Neuronal stem cell (in vitro differentiated cells): ENCODE measurements around the gene PIERCE2.

Experiments
- DNase-seq: peaks from one replicate; pipeline ENCODE4 v3.0.0-alpha.2; 2013; ENCODE audit warnings: low spot score
- H2AFZ ChIP-seq: one replicate; pipeline ENCODE4 v1.6.1; 2013; ENCODE audit warnings: mild to moderate bottlenecking, low read length, inconsistent platforms
- H2AK5ac ChIP-seq: 2 replicates; pipeline ENCODE4 v1.6.1; 2013; ENCODE audit warnings: low read depth, mild to moderate bottlenecking, inconsistent platforms, low read length, moderate library complexity, mixed read lengths
- H2BK120ac ChIP-seq: 2 replicates; pipeline ENCODE4 v1.6.1; 2013; ENCODE audit warnings: low read depth, mild to moderate bottlenecking, inconsistent platforms, low read length, moderate library complexity, mixed read lengths
- H2BK12ac ChIP-seq: one replicate; pipeline ENCODE4 v1.6.1; 2013; ENCODE audit warnings: low read length, inconsistent platforms
- H2BK15ac ChIP-seq: 2 replicates; pipeline ENCODE4 v1.6.1; 2013; ENCODE audit warnings: mild to moderate bottlenecking, low read length, inconsistent platforms, mixed read lengths
- H2BK5ac ChIP-seq: one replicate; pipeline ENCODE4 v1.6.1; 2013; ENCODE audit warnings: inconsistent platforms, mild to moderate bottlenecking, low read length, moderate library complexity
- H3K14ac ChIP-seq: one replicate; pipeline ENCODE4 v1.6.1; 2013; ENCODE audit warnings: low read length, inconsistent platforms
- H3K18ac ChIP-seq: 2 replicates; pipeline ENCODE4 v1.6.1; 2013; ENCODE audit warnings: low read length, inconsistent platforms
- H3K23ac ChIP-seq: 2 replicates; pipeline ENCODE4 v1.6.1; 2013; ENCODE audit warnings: low read depth, mild to moderate bottlenecking, mixed read lengths, low read length, inconsistent platforms; ENCODE audit not compliant: poor library complexity
- H3K27ac ChIP-seq: replicated peaks from 3 replicates; pipeline ENCODE4 v1.5.1; 2013; ENCODE audit warnings: low read length, inconsistent platforms
- H3K27me3 ChIP-seq, 3 experiments: 2 replicates each; pipeline ENCODE4 v1.6.1; 2013; ENCODE audit warnings: low read length in 3 of 3, mild to moderate bottlenecking in 2 of 3, inconsistent platforms in 1 of 3, low read depth in 1 of 3, mixed read lengths in 1 of 3, moderate library complexity in 1 of 3; ENCODE audit not compliant: control insufficient read depth in 3 of 3, insufficient read depth in 3 of 3
- H3K36me3 ChIP-seq, 2 donors: replicated peaks in 1 of 2; 2 replicates each; pipeline ENCODE4 v1.6.1; 2013; ENCODE audit warnings: low read length in 2 of 2; ENCODE audit not compliant: control insufficient read depth in 2 of 2, insufficient read depth in 2 of 2
- H3K4ac ChIP-seq: 2 replicates; pipeline ENCODE4 v1.6.1; 2013; ENCODE audit warnings: inconsistent platforms, mild to moderate bottlenecking, low read length, moderate library complexity
- H3K4me1 ChIP-seq, 2 donors: 1 replicate in 1 of 2; 2 replicates in 1 of 2; pipeline ENCODE4 v1.6.1; 2013; ENCODE audit warnings: low read length in 2 of 2, low read depth in 1 of 2; ENCODE audit not compliant: control insufficient read depth in 2 of 2, insufficient read depth in 1 of 2
- H3K4me2 ChIP-seq: one replicate; pipeline ENCODE4 v1.6.1; 2013; ENCODE audit warnings: mild to moderate bottlenecking, low read length, inconsistent platforms; ENCODE audit not compliant: insufficient read depth, poor library complexity, severe bottlenecking
- H3K4me3 ChIP-seq, 2 donors: 2 replicates each; pipeline ENCODE4 v1.5.1; 2013; ENCODE audit warnings: low read length in 2 of 2, mild to moderate bottlenecking in 2 of 2, inconsistent platforms in 1 of 2, moderate library complexity in 1 of 2
- H3K79me1 ChIP-seq: one replicate; pipeline ENCODE4 v1.6.1; 2013; ENCODE audit warnings: low read depth, mild to moderate bottlenecking, inconsistent platforms, low read length, moderate library complexity
- H3K9ac ChIP-seq: one replicate; pipeline ENCODE4 v1.6.1; 2013; ENCODE audit warnings: mild to moderate bottlenecking, low read depth, low read length, inconsistent platforms; ENCODE audit not compliant: poor library complexity
- H3K9me3 ChIP-seq, 2 donors: replicated peaks in 1 of 2; 2 replicates each; pipeline versions ENCODE3 to v1.6.1; 2013; ENCODE audit warnings: low read length in 2 of 2, mild to moderate bottlenecking in 2 of 2, inconsistent platforms in 1 of 2, low read depth in 1 of 2, mixed read lengths in 1 of 2, moderate library complexity in 1 of 2; ENCODE audit not compliant: control insufficient read depth in 2 of 2, insufficient read depth in 1 of 2
- H4K8ac ChIP-seq: one replicate; pipeline ENCODE4 v1.6.1; 2013; ENCODE audit warnings: low read depth, mild to moderate bottlenecking, inconsistent platforms, low read length, moderate library complexity
- H4K91ac ChIP-seq: one replicate; pipeline ENCODE4 v1.6.1; 2013; ENCODE audit warnings: low read length, low read depth, mild to moderate bottlenecking, inconsistent platforms; ENCODE audit not compliant: poor library complexity
- WGBS, 2 donors: extraction: QIAGEN DNeasy Blood & Tissue Kit; methylation state at CpG; one replicate each; pipeline ENCODE4 v1.1.7; 2013; ENCODE audit warnings: missing lambda C conversion rate in 2 of 2, mixed read lengths in 1 of 2; ENCODE audit not compliant: insufficient read length in 2 of 2, insufficient replicate concordance in 1 of 2; ENCODE audit errors: extremely low coverage in 2 of 2; 5-methylcytosine and 5-hydroxymethylcytosine counted together

Gene PIERCE2

GRCh38 chr15:55461447-55461846, 53.2 kb downstream of the PIERCE2 start:
- Histone ChIP-seq H2BK5ac (no peak overlapping the region), H3K4me3 (no peak overlapping the region), H3K27me3 (no peaks in the 10 kb centered on the region), H3K14ac (no peak overlapping the region), H3K9me3 (peaks cover 0 to 3% of the 10 kb centered on the region in 2 donors), H3K79me1 (no peaks in the 10 kb centered on the region), H3K36me3 (no peaks in the 10 kb centered on the region), H3K4me1 (no peaks in the 10 kb centered on the region), H3K4ac (no peak overlapping the region), H3K27ac (no peak overlapping the region), H2BK120ac (no peak overlapping the region), H2AFZ (no peak overlapping the region), H2BK15ac (no peak overlapping the region), H3K18ac (no peak overlapping the region), H4K8ac (no peak overlapping the region), H2BK12ac (no peak overlapping the region), H3K9ac (no peak overlapping the region), H2AK5ac (no peak overlapping the region), H4K91ac (no peak overlapping the region), H3K4me2 (no peak overlapping the region), H3K23ac (no peak overlapping the region)
- WGBS, 2 donors: no CpG with 5 or more reads among the region's 4 CpGs
- no peak for DNase-seq

GRCh38 chr15:55468321-55468720, 60.0 kb downstream of the PIERCE2 start:
- Histone ChIP-seq H3K9me3 (no peaks in the 10 kb centered on the region), H2AFZ (no peak overlapping the region), H3K36me3 (no peaks in the 10 kb centered on the region), H2AK5ac (no peak overlapping the region), H3K27ac (no peak overlapping the region), H3K4me1 (no peaks in the 10 kb centered on the region), H2BK120ac (no peak overlapping the region), H3K9ac (no peak overlapping the region), H3K27me3 (no peaks in the 10 kb centered on the region), H3K18ac (no peak overlapping the region), H3K14ac (no peak overlapping the region), H2BK12ac (no peak overlapping the region), H3K23ac (no peak overlapping the region), H4K8ac (no peak overlapping the region), H3K4ac (no peak overlapping the region), H3K79me1 (no peaks in the 10 kb centered on the region), H2BK15ac (no peak overlapping the region), H4K91ac (no peak overlapping the region), H3K4me3 (no peak overlapping the region), H2BK5ac (no peak overlapping the region), H3K4me2 (no peak overlapping the region)
- DNase-seq: no peak
- no CpG with 5 or more reads among the region's 2 CpGs for WGBS, 2 donors
